H9 (cell line): ENCODE data around the gene MCF2L. TPM values are rescaled to one million over a fixed set of nuclear protein-coding genes. Genes with fewer than 3 reads are reported as not detected.

Experiments
- DNase-seq: peaks from one replicate; pipeline ENCODE4 v3.0.0-alpha.2; 2017
- H2AFZ ChIP-seq: one replicate; pipeline ENCODE4 v1.6.1; 2013; ENCODE audit warnings: mild to moderate bottlenecking, low read length, control low read depth, moderate library complexity
- H2AK5ac ChIP-seq: 2 replicates; pipeline ENCODE4 v1.6.1; 2013; ENCODE audit warnings: low read length, control low read depth, mixed read lengths; ENCODE audit not compliant: insufficient read length
- H2BK120ac ChIP-seq: one replicate; pipeline ENCODE4 v1.6.1; 2013; ENCODE audit warnings: low read depth, mild to moderate bottlenecking, low read length, control low read depth, inconsistent platforms; ENCODE audit not compliant: poor library complexity, severe bottlenecking
- H2BK12ac ChIP-seq: 2 replicates; pipeline ENCODE4 v1.6.1; 2013; ENCODE audit warnings: low read length, control low read depth, mixed read lengths, low read depth; ENCODE audit not compliant: insufficient read length
- H2BK15ac ChIP-seq: 2 replicates; pipeline ENCODE4 v1.6.1; 2013; ENCODE audit warnings: low read depth, low read length, control low read depth
- H2BK20ac ChIP-seq: one replicate; pipeline ENCODE4 v1.6.1; 2013; ENCODE audit warnings: low read depth, mild to moderate bottlenecking, low read length, control low read depth, inconsistent platforms; ENCODE audit not compliant: poor library complexity, severe bottlenecking
- H2BK5ac ChIP-seq: 2 replicates; pipeline ENCODE4 v1.6.1; 2013; ENCODE audit warnings: low read length, control low read depth, mixed read lengths; ENCODE audit not compliant: insufficient read length
- H3K14ac ChIP-seq: 2 replicates; pipeline ENCODE4 v1.6.1; 2013; ENCODE audit warnings: low read length, control low read depth; ENCODE audit not compliant: insufficient read depth
- H3K18ac ChIP-seq: 2 replicates; pipeline ENCODE4 v1.6.1; 2013; ENCODE audit warnings: low read depth, mild to moderate bottlenecking, mixed read lengths, low read length, control low read depth; ENCODE audit not compliant: insufficient read length
- H3K23ac ChIP-seq: 2 replicates; pipeline ENCODE4 v1.6.1; 2013; ENCODE audit warnings: low read length, control low read depth, mixed read lengths, low read depth; ENCODE audit not compliant: insufficient read length
- H3K23me2 ChIP-seq: 2 replicates; pipeline ENCODE4 v1.6.1; 2013; ENCODE audit warnings: low read depth, mild to moderate bottlenecking, mixed read lengths, low read length, control low read depth; ENCODE audit not compliant: insufficient read length, poor library complexity, severe bottlenecking
- H3K27ac ChIP-seq: 2 replicates; pipeline ENCODE4 v1.5.1; 2013; ENCODE audit warnings: low read length, control low read depth, mixed read lengths, low read depth; ENCODE audit not compliant: insufficient read length
- H3K27me3 ChIP-seq: 2 replicates; pipeline ENCODE4 v1.6.1; 2013; ENCODE audit warnings: low read length, control low read depth, inconsistent platforms; ENCODE audit not compliant: insufficient read depth
- H3K4ac ChIP-seq: 2 replicates; pipeline ENCODE4 v1.6.1; 2013; ENCODE audit warnings: low read depth, mild to moderate bottlenecking, control low read depth, inconsistent platforms, low read length, moderate library complexity
- H3K4me1 ChIP-seq: 2 replicates; pipeline ENCODE4 v1.6.1; 2013; ENCODE audit warnings: low read length, control low read depth, inconsistent platforms; ENCODE audit not compliant: insufficient read depth
- H3K4me2 ChIP-seq: 2 replicates; pipeline ENCODE4 v1.6.1; 2013; ENCODE audit warnings: low read length, control low read depth, mixed read lengths; ENCODE audit not compliant: insufficient read length, insufficient read depth
- H3K56ac ChIP-seq: 2 replicates; pipeline ENCODE4 v1.6.1; 2013; ENCODE audit warnings: low read depth, mild to moderate bottlenecking, mixed read lengths, low read length, control low read depth; ENCODE audit not compliant: insufficient read length
- H3K79me1 ChIP-seq: 2 replicates; pipeline ENCODE4 v1.6.1; 2013; ENCODE audit warnings: low read depth, mild to moderate bottlenecking, moderate library complexity, low read length, control low read depth, inconsistent platforms; ENCODE audit not compliant: insufficient read depth, poor library complexity, severe bottlenecking
- H3K79me2 ChIP-seq: 2 replicates; pipeline ENCODE4 v1.6.1; 2013; ENCODE audit warnings: low read length, control low read depth, inconsistent platforms; ENCODE audit not compliant: insufficient read depth
- H3K9ac ChIP-seq: 2 replicates; pipeline ENCODE4 v1.6.1; 2013; ENCODE audit warnings: low read length, control low read depth, mixed read lengths; ENCODE audit not compliant: insufficient read length; ENCODE audit errors: extremely low read depth
- H3K9me3 ChIP-seq: one replicate; pipeline ENCODE4 v1.6.1; 2013; ENCODE audit warnings: low read depth, low read length, inconsistent platforms; ENCODE audit not compliant: control insufficient read depth
- H3T11ph ChIP-seq: one replicate; pipeline ENCODE4 v1.6.1; 2013; ENCODE audit warnings: mild to moderate bottlenecking, low read length, control low read depth, inconsistent platforms
- H4K20me1 ChIP-seq: one replicate; pipeline ENCODE4 v1.6.1; 2013; ENCODE audit not compliant: control insufficient read depth, insufficient read length, insufficient read depth
- H4K5ac ChIP-seq: 2 replicates; pipeline ENCODE4 v1.6.1; 2013; ENCODE audit warnings: low read depth, mild to moderate bottlenecking, mixed read lengths, low read length, control low read depth; ENCODE audit not compliant: insufficient read length
- H4K8ac ChIP-seq: replicated peaks from 2 replicates; pipeline ENCODE4 v1.6.1; 2013; ENCODE audit warnings: low read length, control low read depth, mixed read lengths, low read depth; ENCODE audit not compliant: insufficient read length
- H4K91ac ChIP-seq: 2 replicates; pipeline ENCODE4 v1.6.1; 2013; ENCODE audit warnings: low read depth, mild to moderate bottlenecking, moderate library complexity, mixed read lengths, low read length, control low read depth; ENCODE audit not compliant: insufficient read length
- H3K27ac Mint-ChIP-seq, 3 experiments: 2 replicates in 2 of 3; 3 replicates in 1 of 3; pipeline ENCODE4 v1.8.0; 2020 to 2021; ENCODE audit warnings: mixed read lengths in 3 of 3, mild to moderate bottlenecking in 1 of 3, moderate library complexity in 1 of 3
- H3K27me3 Mint-ChIP-seq: 2 replicates; pipeline ENCODE4 v1.8.0; 2021; ENCODE audit warnings: low read depth, mild to moderate bottlenecking, moderate library complexity, mixed read lengths
- H3K36me3 Mint-ChIP-seq, 3 experiments: 2 replicates in 2 of 3; 3 replicates in 1 of 3; pipeline ENCODE4 v1.8.0; 2020 to 2021; ENCODE audit warnings: low read depth in 3 of 3, mixed read lengths in 3 of 3; ENCODE audit not compliant: insufficient read depth in 1 of 3
- H3K4me1 Mint-ChIP-seq, 2 experiments: 2 replicates each; pipeline ENCODE4 v1.8.0; 2020; ENCODE audit warnings: mixed read lengths in 2 of 2
- H3K4me3 Mint-ChIP-seq, 2 experiments: 2 replicates in 1 of 2; 3 replicates in 1 of 2; pipeline ENCODE4 v1.8.0; 2020 to 2021; ENCODE audit warnings: mild to moderate bottlenecking in 2 of 2, mixed read lengths in 2 of 2, moderate library complexity in 1 of 2
- H3K9me3 Mint-ChIP-seq, 2 experiments: 2 replicates in 1 of 2; 3 replicates in 1 of 2; pipeline ENCODE4 v1.8.0; 2020; ENCODE audit warnings: mild to moderate bottlenecking in 2 of 2, mixed read lengths in 2 of 2, moderate library complexity in 1 of 2
- WGBS: extraction: QIAGEN DNeasy Blood & Tissue Kit; methylation state at CpG from one replicate; pipeline ENCODE4 v1.1.7; 2013; ENCODE audit warnings: missing lambda C conversion rate, low lambda C conversion rate, mixed read lengths; ENCODE audit not compliant: insufficient read length; ENCODE audit errors: extremely low coverage; 5-methylcytosine and 5-hydroxymethylcytosine counted together
- total RNA-seq: library from RNA; stranded (reverse); gene quantifications from 2 replicates; pipeline ENCODE4 v1.2.1, GENCODE V29; 2021
- TF ChIP-seq, protein P1 (sequence below): fragments of 200-600 bp; sonication (generic); conservative IDR thresholded peaks from 3 replicates; pipeline ENCODE4 v1.8.0; 2021; ENCODE audit warnings: antibody characterized with exemption, mild to moderate bottlenecking

Gene MCF2L
- total RNA-seq, 1 experiment from 2014 or later = 18.5 TPM

DNA sequence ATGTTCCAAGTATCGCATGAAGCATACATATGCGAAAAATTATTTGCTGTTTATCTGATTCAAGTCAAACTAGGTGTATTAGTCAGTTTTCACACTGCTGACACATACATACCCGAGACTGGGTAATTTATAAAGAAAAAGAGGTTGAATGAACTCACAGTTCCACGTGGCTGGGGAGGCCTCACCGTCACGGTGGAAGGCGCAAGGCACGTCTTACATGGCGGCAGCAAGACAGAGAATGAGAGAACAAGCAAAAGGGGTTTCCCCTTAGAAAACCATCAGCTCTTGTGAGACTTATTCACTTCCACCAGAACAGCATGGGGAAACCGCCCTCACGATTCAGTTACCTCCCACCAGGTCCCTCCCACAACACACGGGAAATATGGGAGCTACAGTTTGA lies 176.5 kb downstream of the MCF2L start:
- no CpG with 5 or more reads among the region's 12 CpGs for WGBS
- H2AFZ ChIP-seq = no peak overlapping the region
- H3K36me3 Mint-ChIP-seq = no peaks in the 10 kb centered on the region
- no peak overlapping the region for H3K27ac ChIP-seq
- H3K9me3 ChIP-seq = no peaks in the 10 kb centered on the region
- H2BK12ac ChIP-seq = no peak overlapping the region
- H3K27me3 Mint-ChIP-seq = peaks cover 5% of the 10 kb centered on the region
- peak; percentile 3 for DNase-seq
- H3K79me2 ChIP-seq = no peaks in the 10 kb centered on the region
- H3K4me3 Mint-ChIP-seq = no peak overlapping the region
- no peaks in the 10 kb centered on the region for H4K20me1 ChIP-seq
- TF ChIP-seq, protein P1, sequence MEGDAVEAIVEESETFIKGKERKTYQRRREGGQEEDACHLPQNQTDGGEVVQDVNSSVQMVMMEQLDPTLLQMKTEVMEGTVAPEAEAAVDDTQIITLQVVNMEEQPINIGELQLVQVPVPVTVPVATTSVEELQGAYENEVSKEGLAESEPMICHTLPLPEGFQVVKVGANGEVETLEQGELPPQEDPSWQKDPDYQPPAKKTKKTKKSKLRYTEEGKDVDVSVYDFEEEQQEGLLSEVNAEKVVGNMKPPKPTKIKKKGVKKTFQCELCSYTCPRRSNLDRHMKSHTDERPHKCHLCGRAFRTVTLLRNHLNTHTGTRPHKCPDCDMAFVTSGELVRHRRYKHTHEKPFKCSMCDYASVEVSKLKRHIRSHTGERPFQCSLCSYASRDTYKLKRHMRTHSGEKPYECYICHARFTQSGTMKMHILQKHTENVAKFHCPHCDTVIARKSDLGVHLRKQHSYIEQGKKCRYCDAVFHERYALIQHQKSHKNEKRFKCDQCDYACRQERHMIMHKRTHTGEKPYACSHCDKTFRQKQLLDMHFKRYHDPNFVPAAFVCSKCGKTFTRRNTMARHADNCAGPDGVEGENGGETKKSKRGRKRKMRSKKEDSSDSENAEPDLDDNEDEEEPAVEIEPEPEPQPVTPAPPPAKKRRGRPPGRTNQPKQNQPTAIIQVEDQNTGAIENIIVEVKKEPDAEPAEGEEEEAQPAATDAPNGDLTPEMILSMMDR = no peak
- no peak overlapping the region for H3K56ac ChIP-seq
- H4K91ac ChIP-seq = no peak overlapping the region
- H2BK20ac ChIP-seq = no peak overlapping the region
- no peak overlapping the region for H2BK15ac ChIP-seq
- no peak overlapping the region for H3K27ac Mint-ChIP-seq
- no peak overlapping the region for H4K5ac ChIP-seq
- no peak overlapping the region for H3K18ac ChIP-seq
- H3K4me1 Mint-ChIP-seq = peaks cover 0 to 10% of the 10 kb centered on the region in 2 experiments; a peak in 2 of 4 replicates
- H3K4me2 ChIP-seq = no peak overlapping the region
- no peak overlapping the region for H2BK120ac ChIP-seq
- H2AK5ac ChIP-seq = no peak overlapping the region
- no peak overlapping the region for H3K23ac ChIP-seq
- no peak overlapping the region for H2BK5ac ChIP-seq
- no peaks in the 10 kb centered on the region for H3K27me3 ChIP-seq
- no peaks in the 10 kb centered on the region for H3K23me2 ChIP-seq
- H3K14ac ChIP-seq = no peak overlapping the region
- no peak overlapping the region for H3K9ac ChIP-seq
- H3K4me1 ChIP-seq = no peaks in the 10 kb centered on the region
- no peaks in the 10 kb centered on the region for H3K79me1 ChIP-seq
- H3T11ph ChIP-seq = no peak overlapping the region
- no peak overlapping the region for H4K8ac ChIP-seq
- H3K9me3 Mint-ChIP-seq = no peaks in the 10 kb centered on the region
- no peak overlapping the region for H3K4ac ChIP-seq
